ENCODE data around the gene ZNF879.

DNA sequence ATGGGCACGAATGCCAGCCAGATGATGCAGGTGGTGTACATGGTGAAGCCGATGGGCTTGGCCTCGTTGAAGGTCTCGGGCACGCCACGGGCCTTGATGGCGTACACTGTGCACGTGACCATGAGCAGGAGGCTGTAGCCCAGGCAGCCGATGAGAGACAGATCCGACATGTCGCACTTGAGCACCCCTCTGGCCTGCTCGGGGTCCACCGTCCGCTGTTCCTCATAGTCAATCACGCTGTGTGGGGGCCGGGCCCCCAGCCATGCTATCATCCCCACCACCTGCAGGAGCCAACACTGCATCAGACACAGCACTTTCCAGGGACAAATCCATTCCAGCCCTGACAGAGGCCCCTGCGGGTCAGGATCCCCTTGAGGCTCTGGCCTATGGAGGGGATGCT, 40.7 kb upstream of the ZNF879 start:
- TF ChIP-seq ZNF274 (IDR thresholded peaks at IDR 0.05; ENCODE audit: low read depth, low read length): no peak
- TF ChIP-seq SUZ12 (IDR thresholded peaks at IDR 0.05; ENCODE audit: extremely low read depth, insufficient read depth, insufficient read length): no peak
- TF ChIP-seq YY1 (IDR thresholded peaks at IDR 0.05; ENCODE audit: insufficient read depth, insufficient read length): no peak
